Ureter (tissue), 1 donor: ENCODE results near the gene CDC73. TPM values are rescaled to one million over a fixed set of nuclear protein-coding genes. Genes with fewer than 3 reads are reported as not detected.
"Not testable (repeated sequence)": the region's sequence is repeated elsewhere in the genome, so short reads cannot be mapped to it uniquely, and the experiment has no call there.

Source experiments
- DNase-seq: peaks from one replicate; pipeline ENCODE4 v3.0.0-alpha.2; 2020; ENCODE audit warnings: low spot score
- total RNA-seq: library from RNA; stranded (reverse); gene quantifications from one replicate; pipeline ENCODE4 v1.2.4, GENCODE V29; 2023
- donor health status: DM: yes; HTN: yes; CAD: no.

Gene CDC73
- total RNA-seq, 1 donor from 2014 or later: 62.1 TPM

GRCh38 chr1:193179094-193179493 is 57.3 kb downstream of the CDC73 start:
- no peak for DNase-seq

- no peak for DNase-seq
Observed at GRCh38 chr1:193181536-193181935, 59.7 kb downstream of the CDC73 start.

DNA sequence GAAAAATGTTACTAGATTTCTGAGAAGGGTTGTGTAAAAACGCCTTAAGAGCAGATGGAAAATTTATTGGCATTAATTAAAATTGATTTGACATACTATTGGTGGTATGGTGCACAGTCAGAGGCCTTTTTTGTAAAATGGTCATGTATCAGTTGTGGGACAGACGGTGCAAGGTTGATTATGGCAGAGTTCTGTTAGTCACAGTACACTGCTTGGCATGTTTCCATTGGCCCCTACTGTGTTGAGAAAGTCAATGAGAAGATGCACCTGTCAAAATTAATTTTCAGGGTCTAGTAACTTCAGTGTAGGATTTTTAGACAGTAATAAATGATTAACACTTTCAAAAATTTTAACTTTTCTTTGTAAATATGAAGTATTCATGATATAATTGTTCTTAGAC is 60.2 kb downstream of the CDC73 start:
- no peak for DNase-seq

DNA sequence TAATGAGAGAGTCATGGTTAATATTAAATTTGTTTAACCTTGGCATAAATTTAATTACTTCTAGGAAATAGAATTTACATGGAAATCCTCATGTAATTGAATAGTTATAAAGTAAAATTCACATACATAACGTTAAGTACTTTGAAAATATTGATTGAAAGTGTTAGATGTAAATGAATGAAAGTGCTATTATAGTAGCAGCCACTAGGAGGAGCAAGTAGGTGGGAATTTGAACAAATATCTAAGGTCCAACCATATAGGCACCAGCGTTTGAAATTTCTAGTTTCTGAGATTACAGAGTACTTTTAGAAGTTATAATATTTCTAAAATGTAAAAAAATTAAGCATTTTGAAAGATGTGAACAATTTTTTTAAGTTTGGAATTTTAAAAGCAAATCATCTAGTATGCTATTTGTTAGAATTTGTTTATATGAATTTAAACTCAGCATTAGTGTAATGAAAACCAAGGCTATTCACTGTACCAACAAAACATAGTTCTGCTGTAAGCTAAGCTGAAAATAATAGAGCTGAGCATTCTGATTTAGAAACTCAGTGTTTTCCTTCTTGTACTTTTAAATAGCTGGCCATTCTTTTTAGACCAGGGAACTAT is 61.3 kb downstream of the CDC73 start:
- DNase-seq: no peak

GRCh38 chr1:193184776-193185175 is 62.9 kb downstream of the CDC73 start:
- no peak for DNase-seq

GRCh38 chr1:193185211-193185610 is 63.4 kb downstream of the CDC73 start:
- DNase-seq: no peak

GRCh38 chr1:193185901-193186731 is 64.3 kb downstream of the CDC73 start, which contains the start of gene B3GALT2:
B3GALT2 (minus strand) TSS chr1:193186613; CDS start chr1:193181562, 5,051 bp downstream.
- no peak for DNase-seq

DNA sequence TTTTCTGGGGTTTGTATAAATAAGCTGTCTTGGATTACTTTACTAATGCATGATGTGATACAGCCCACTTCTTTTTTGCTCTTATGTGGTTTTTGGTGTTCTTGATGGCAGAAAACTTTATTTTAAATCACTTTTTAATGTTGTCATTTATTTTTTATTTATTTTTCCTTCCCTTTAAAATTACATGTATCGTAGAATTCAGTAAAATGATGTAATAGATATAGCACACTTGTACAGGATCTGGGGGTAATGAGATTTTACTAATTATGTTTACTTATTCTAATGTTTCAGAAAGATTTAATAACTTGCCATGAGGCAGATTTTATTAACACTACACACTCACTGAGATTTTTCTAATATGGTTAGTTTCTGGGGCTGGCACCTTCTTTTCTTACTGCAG is 65.3 kb downstream of the CDC73 start:
- no peak for DNase-seq

DNA sequence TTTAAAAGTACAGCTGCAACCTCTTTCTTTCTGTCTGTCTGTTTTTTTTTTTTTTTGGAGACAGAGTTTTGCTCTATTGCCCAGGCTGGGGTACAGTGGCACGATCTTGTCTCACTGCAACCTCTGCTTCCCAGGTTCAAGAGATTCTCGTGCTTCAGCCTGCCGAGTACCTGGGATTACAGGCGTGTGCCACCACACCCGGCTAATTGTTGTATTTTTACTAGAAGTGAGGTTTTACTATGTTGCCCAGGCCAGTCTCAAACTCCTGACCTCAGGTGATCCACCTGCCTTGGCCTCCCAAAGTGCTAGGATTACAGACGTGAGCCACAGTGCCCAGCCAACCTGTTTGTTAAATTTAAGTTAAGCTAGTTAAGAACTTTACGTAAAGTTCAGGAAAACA is 67.1 kb downstream of the CDC73 start:
- DNase-seq: not testable (repeated sequence)

DNA sequence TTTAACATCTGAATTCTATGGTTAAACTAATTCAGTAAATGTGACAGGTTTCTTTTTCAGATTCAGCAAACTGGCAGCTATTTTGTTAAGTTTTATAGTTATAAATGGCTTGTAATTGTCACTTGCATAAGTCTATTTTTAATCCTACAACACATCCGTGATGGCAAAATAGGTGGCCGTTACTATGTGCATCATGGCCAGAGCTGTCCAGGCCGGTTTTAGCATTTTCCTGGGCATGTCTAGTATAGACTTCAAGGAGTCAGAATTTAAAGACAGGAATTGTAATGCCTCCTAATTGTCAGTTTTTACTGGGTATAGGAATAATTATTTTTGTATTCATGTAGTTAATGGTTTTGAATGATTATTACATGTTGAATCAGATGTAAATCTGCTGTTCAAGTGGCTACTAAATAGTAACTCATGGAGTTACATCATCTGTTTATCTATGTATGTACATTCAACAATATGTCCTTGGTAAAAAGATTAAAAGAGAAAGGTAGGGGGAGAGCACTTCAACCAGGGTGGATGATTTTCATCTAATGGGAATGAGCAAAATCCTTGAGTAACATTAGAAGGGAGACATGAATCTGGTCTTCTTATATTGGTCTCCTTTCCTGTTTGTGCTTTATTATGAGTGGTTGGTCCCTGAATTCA is 67.7 kb downstream of the CDC73 start:
- no peak for DNase-seq

GRCh38 chr1:193190096-193190744 is 68.4 kb downstream of the CDC73 start:
- no peak for DNase-seq

DNA sequence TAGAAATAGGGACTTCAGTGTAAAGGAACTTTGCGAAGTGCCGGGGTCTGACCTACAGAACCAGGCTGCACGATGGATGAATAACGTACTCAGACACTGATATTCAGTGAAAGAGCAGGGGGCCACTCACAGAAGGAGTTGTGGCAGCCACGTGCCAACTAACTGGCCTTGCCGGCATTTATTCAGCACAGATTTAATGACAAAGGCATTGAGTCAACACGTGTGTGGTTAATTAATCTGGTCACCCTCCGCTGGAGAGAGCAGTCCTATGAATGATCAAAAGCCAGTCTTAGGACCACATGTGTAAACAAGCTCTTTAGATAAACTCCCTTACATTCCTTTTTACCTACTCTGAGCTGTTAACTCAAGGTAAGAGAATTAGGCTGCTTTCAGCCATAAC is 70.8 kb downstream of the CDC73 start:
- no peak for DNase-seq

DNA sequence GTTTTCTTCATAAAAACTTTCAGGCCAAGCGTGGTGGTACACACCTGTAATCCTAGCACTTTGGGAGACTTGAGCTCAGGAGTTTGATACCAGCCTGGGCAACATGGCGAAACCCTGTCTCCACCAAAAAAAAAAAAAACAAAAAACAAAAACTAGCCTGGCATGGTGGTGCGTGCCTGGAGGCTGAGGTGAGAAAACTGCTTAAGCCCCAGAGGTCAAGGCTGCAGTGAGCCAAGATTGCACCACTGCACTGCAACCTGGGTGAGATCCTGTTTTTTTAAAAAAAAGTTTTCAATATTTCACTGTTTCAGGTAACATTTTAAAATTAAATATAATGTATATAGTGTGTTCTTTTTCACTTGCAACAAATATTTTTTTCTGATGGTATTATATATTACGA is 78.1 kb downstream of the CDC73 start:
- DNase-seq: no peak

- no peak for DNase-seq
Observed at GRCh38 chr1:193201021-193201420, 79.2 kb downstream of the CDC73 start.

- no peak for DNase-seq
Observed at GRCh38 chr1:193210996-193211395, 89.2 kb downstream of the CDC73 start.

- no peak for DNase-seq
Observed at GRCh38 chr1:193211539-193211938, 89.7 kb downstream of the CDC73 start.

DNA sequence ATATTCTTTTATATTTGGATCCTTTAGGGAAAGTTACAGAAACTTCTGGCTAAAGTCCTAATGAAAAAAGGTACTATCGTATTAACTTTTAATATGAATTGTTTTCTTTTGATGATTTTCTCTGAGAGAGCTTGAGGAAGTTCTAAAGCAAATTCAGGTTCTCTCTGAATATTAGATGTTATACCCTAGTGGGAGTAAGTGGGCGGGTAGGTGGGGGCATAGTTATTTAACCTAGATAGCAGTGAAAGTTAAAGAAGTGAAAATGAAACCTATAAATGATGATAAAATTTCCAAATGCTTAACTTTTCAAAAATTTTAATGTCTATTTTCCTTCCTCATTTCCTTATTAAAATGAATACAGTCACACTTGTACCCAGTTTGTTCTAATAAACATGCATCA is 90.8 kb downstream of the CDC73 start:
- DNase-seq: no peak

GRCh38 chr1:193213998-193214397 is 92.2 kb downstream of the CDC73 start:
- DNase-seq: no peak

GRCh38 chr1:193216920-193217319 is 95.1 kb downstream of the CDC73 start:
- DNase-seq: no peak

DNA sequence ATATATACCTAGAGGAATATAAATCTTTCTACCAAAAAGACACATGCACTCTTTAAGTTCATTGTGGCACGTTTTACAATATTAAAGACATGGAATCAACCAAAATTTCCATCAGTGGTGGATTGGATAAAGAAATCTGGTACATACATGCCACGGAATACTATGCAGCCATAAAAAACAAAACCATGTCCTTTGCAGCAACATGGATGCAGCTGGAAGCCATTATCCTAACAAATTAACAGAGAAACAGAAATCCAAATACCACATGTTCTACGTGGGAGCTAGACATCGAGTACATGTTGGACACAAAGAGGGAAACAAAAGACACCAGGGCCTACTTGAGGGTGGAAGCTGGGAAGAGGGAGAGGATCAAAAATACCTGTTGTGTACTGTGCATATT is 97.6 kb downstream of the CDC73 start:
- no peak for DNase-seq

DNA sequence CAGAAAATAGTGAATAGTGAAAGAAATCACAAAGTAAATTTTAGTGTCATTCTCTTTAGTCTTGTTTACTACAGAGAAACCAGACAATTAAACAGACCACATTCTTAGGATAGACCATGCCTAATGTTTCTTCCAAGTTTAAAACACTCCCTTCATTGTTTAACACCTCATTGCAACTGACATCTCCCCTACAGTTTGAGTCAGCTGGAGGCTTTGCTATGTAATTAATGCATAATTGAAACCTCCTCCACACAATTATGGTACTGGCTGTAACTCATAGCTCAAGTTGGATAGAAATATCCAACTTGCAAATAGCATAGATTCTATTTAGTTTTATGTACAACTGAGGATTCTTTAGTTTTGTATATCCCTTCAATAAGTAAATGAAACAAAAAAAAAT is 99.8 kb downstream of the CDC73 start:
- no peak for DNase-seq

DNA sequence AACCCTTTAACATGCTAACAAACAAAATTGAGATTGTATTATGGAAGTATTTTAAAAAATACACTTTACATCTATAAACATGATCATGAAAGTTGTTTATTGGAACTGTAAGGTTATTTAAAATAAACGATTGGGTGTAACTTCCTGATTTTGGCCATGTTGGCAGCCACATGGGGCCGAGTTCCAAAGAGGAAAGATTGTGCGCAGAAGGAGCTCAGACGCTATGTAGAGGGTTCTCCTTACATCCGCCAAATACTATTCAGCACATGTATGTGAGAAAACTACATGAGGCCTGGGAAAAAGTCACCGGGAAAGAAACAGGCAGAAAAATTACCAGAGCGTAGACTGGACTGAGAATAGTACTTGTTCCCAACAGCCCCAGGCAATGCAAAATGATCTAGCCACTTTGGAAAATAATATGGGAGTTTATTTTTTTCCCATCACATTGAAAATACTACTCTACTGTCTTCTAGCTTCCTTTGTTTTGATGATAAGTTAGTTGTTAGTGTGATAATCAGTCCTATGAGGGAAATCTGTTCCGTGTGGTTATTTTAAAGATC is 100.3 kb downstream of the CDC73 start:
- DNase-seq: no peak
